ENCODE results near the gene PCBD1. TPM values are rescaled to one million over a fixed set of nuclear protein-coding genes. Genes with fewer than 3 reads are reported as not detected.

Gene PCBD1
- total RNA-seq, 1 donor from 2014 or later, result 29.1 TPM

DNA sequence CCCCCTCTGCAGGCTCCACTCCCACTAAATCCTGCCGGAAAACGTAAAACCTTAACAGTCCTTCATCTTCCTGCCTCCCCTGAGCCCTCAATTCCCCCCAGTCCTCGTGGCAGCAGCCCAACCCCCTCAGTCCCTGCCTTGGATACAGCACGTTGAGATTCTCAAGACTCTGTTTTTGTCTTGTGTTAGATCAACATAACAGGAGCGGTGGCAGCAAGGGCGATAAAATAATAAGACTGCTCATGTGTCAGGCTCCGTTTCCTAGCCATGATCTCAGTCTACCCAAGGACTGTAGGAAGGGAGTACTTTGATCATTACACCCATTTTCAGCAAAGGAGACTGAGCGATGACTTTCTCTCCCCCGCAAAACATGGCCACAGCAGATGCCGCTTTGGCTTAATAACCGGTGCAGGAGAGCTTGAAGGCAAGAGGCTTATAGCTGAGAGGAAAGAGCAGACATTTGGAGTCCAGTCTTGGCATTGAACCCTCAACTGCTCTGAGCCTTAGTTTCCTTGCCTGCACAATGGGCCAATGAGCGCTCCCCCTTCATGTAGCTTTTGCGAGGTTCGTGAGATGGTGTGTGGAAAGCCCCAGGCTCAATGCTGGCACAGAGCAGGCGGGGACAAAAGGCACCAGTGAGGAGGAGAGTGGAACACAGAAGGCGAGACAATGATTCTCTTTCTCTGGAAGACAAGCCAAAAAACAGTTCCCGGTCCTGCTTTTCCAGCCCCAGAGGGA lies 42.1 kb upstream of the PCBD1 start:
- Mint-ChIP-seq H3K27ac (ENCODE audit: unreplicated experiment) (no peak overlapping the region), H3K27me3 (ENCODE audit: unreplicated experiment) (peaks cover 6% of the 10 kb centered on the region), H3K36me3 (ENCODE audit: unreplicated experiment) (no peaks in the 10 kb centered on the region), H3K9me3 (ENCODE audit: unreplicated experiment) (peaks cover 2% of the 10 kb centered on the region), H3K4me3 (ENCODE audit: unreplicated experiment) (no peak overlapping the region), H3K4me1 (ENCODE audit: low read depth, unreplicated experiment) (no peaks in the 10 kb centered on the region)
- DNase-seq, result no peak
- TF ChIP-seq, protein P1, sequence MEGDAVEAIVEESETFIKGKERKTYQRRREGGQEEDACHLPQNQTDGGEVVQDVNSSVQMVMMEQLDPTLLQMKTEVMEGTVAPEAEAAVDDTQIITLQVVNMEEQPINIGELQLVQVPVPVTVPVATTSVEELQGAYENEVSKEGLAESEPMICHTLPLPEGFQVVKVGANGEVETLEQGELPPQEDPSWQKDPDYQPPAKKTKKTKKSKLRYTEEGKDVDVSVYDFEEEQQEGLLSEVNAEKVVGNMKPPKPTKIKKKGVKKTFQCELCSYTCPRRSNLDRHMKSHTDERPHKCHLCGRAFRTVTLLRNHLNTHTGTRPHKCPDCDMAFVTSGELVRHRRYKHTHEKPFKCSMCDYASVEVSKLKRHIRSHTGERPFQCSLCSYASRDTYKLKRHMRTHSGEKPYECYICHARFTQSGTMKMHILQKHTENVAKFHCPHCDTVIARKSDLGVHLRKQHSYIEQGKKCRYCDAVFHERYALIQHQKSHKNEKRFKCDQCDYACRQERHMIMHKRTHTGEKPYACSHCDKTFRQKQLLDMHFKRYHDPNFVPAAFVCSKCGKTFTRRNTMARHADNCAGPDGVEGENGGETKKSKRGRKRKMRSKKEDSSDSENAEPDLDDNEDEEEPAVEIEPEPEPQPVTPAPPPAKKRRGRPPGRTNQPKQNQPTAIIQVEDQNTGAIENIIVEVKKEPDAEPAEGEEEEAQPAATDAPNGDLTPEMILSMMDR (IDR thresholded peaks at IDR 0.05; ENCODE audit: partially characterized antibody, unreplicated experiment), result no peak

DNA sequence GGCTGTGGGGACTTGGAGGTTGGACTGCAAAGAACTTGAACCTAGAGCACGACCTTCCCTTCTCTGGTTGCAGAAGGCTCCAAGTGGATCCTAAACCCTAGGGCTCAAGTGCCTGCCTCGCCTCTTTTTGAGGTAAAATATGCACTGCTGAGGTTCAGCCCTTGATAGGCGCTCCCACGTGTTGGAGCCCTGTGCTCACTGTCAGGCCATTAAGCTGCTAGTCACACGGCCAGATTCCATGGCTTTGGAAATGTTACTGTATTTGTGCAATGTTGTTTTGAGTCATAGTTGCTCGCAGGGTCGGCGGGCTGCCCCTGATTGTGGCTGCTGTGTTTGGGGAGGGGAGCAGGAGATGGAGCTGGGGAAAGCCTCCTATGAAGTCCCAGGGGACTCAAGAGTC lies 39.8 kb upstream of the PCBD1 start:
- peaks cover 3% of the 10 kb centered on the region for H3K27me3 Mint-ChIP-seq (ENCODE audit: unreplicated experiment)
- peaks cover 2% of the 10 kb centered on the region for H3K9me3 Mint-ChIP-seq (ENCODE audit: unreplicated experiment)
- H3K27ac Mint-ChIP-seq (ENCODE audit: unreplicated experiment), result no peak overlapping the region
- TF ChIP-seq, protein P1 (IDR thresholded peaks at IDR 0.05; ENCODE audit: partially characterized antibody, unreplicated experiment), result no peak
- no peaks in the 10 kb centered on the region for H3K4me1 Mint-ChIP-seq (ENCODE audit: low read depth, unreplicated experiment)
- DNase-seq, result no peak
- no peak overlapping the region for H3K4me3 Mint-ChIP-seq (ENCODE audit: unreplicated experiment)
- no peaks in the 10 kb centered on the region for H3K36me3 Mint-ChIP-seq (ENCODE audit: unreplicated experiment)

DNA sequence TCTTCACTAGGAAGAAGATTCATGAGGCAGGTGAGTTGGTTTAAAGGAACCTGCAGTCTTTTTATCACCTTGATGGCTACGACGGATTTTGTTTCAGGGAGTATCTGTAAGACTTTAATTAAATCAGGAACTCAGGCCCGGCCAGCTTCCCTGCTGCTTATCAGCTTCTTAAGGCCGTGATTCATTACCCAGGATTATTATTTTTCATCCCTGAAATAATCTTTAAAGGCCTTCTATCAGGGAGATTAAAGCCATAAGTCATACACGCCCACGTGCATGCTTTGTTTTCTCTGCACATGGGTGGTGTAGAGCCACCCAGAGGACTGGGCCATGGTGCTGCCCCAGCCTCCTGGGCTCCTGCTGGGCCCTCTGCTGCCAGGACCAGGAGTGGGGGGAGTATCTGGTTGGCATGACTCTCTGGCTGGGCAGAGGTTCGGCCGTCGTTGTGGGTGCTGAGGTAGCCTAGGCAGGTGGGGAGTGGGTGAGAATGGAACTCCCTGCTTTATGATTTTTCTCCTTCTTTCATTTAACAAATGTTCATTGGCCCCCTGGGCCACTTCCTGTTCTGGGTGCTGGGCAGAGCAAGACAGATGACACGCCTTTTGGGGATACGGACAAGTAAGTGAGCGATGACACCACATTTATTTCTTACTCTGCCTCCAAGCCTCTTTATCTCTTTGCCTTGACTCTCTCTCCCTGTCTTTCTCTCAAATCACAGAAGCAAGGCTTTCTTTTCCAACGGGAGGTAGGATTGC lies 39.0 kb upstream of the PCBD1 start:
- peaks cover 1% of the 10 kb centered on the region for H3K4me1 Mint-ChIP-seq (ENCODE audit: low read depth, unreplicated experiment)
- DNase-seq, result no peak
- H3K27me3 Mint-ChIP-seq (ENCODE audit: unreplicated experiment), result peaks cover 3% of the 10 kb centered on the region
- no peak overlapping the region for H3K27ac Mint-ChIP-seq (ENCODE audit: unreplicated experiment)
- no peak overlapping the region for H3K4me3 Mint-ChIP-seq (ENCODE audit: unreplicated experiment)
- no peaks in the 10 kb centered on the region for H3K36me3 Mint-ChIP-seq (ENCODE audit: unreplicated experiment)
- TF ChIP-seq, protein P1 (IDR thresholded peaks at IDR 0.05; ENCODE audit: partially characterized antibody, unreplicated experiment), result no peak
- peaks cover 2% of the 10 kb centered on the region for H3K9me3 Mint-ChIP-seq (ENCODE audit: unreplicated experiment)

DNA sequence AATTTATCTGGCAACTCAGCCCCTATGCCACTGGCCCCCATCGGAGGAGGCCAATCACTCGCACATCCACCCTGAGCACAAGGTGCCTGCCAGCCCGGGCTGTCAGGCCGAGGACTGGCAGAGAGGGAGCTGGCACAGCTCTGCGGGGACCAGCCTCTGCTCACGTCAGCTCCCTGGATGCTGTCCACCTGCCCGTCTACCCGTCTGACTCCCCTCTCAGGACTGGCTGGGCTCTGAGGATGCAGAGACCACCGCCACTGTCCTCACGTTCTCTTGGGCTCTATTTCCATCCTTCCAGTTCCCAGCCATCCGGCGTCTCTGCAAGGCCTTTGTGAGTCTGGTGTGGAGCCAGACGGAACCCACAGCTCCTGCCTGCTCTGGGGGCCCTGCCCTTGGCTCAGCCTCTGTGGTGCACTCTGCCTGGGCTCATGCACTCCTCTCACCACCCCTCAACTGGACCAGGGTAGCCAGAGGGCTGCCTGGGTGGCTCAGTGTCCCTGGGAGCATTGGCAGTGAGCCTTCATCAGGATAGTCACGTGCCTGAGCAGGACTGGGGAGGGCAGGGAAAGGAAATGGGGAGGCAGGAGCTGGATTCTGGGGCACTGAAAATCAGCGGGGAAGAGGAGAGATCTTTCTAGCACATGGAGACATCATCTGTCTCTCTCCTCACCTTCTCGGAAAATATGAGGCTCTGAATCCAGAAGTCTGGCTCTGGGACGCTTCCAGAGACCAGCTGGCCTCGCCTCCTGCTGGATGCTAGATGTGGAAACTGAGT lies 38.0 kb upstream of the PCBD1 start:
- Mint-ChIP-seq H3K4me1 (ENCODE audit: low read depth, unreplicated experiment) (peaks cover 6% of the 10 kb centered on the region), H3K9me3 (ENCODE audit: unreplicated experiment) (peaks cover 2% of the 10 kb centered on the region), H3K27me3 (ENCODE audit: unreplicated experiment) (peaks cover 3% of the 10 kb centered on the region), H3K4me3 (ENCODE audit: unreplicated experiment) (no peak overlapping the region), H3K27ac (ENCODE audit: unreplicated experiment) (no peak overlapping the region), H3K36me3 (ENCODE audit: unreplicated experiment) (no peaks in the 10 kb centered on the region)
- DNase-seq, result no peak
- TF ChIP-seq, protein P1 (IDR thresholded peaks at IDR 0.05; ENCODE audit: partially characterized antibody, unreplicated experiment), result no peak

Measured in glutamatergic neuron (in vitro differentiated cells).